K562 (cell line): ENCODE results near the gene ATP5F1D. TPM values are rescaled to one million over a fixed set of nuclear protein-coding genes. Genes with fewer than 3 reads are reported as not detected.

Experiments
- ATAC-seq: fragments of 200-7000 bp; cut with Tn5 transposase; 3 replicates; pipeline ENCODE4 v1.9.1; 2020; ENCODE audit warnings: moderate library complexity
- BruUV-seq: library from RNA; stranded (reverse); fragments of 400-500 nt; replicated peaks from 2 replicates; lab custom pipeline; 2021; lab: Mats Ljungman, UMichigan
- CTCF ChIA-PET: fragments of 300-600 bp; formaldehyde crosslinking; extraction: SDS; loops from one replicate; lab custom pipeline; 2021; ENCODE audit warnings: low intra/inter-chr PET ratio; lab: Yijun Ruan, JAX
- POLR2A ChIA-PET: fragments of 300-600, 350-650 bp; sonication (Branson Sonifier 250); formaldehyde crosslinking; extraction: SDS; loops from one replicate; lab custom pipeline; 2021; ENCODE audit warnings: antibody characterized with exemption, inconsistent platforms; lab: Yijun Ruan, JAX
- DNase-seq, 4 experiments: peaks; one replicate each; pipeline versions ENCODE4 v3.0.0 to v3.0.0-alpha.2; 2011 to 2018; ENCODE audit warnings: low spot score in 3 of 4, mixed read lengths in 3 of 4; ENCODE audit errors: extremely low read depth in 1 of 4
- FAIRE-seq: peaks from 2 replicates; lab custom pipeline; 2011; peaks lifted over from hg19 to GRCh38; lab: Jason Lieb, UNC
- H2AFZ ChIP-seq: 2 replicates; pipeline ENCODE4 v1.6.0; 2011; ENCODE audit warnings: low read depth, low read length, control low read depth, inconsistent platforms
- H3K27ac ChIP-seq: fragments of 200-600 bp; 3 replicates; pipeline ENCODE4 v1.8.0; 2011; ENCODE audit warnings: low read depth, mild to moderate bottlenecking, control low read depth, inconsistent platforms, low read length, moderate library complexity, mixed read lengths; ENCODE audit errors: extremely low read depth
- H3K27me3 ChIP-seq, 2 experiments: fragments of 300-600 bp in 1 of 2; 2 replicates in 1 of 2; 3 replicates in 1 of 2; pipeline versions ENCODE4 v1.6.0 to v1.8.0; 2011; ENCODE audit warnings: inconsistent platforms in 2 of 2, low read length in 2 of 2, mild to moderate bottlenecking in 1 of 2, mixed read lengths in 1 of 2, moderate library complexity in 1 of 2; ENCODE audit not compliant: control insufficient read depth in 2 of 2, insufficient read depth in 2 of 2
- H3K36me3 ChIP-seq: fragments of 300-600 bp; 3 replicates; pipeline ENCODE4 v1.8.0; 2011; ENCODE audit warnings: mild to moderate bottlenecking, low read length, inconsistent platforms; ENCODE audit not compliant: control insufficient read depth, insufficient read depth
- H3K4me1 ChIP-seq, 2 experiments: fragments of 200-600 bp in 1 of 2; replicated peaks in 1 of 2; 2 replicates in 1 of 2; 3 replicates in 1 of 2; pipeline versions ENCODE4 v1.5.1 to v1.8.0; 2011; ENCODE audit warnings: inconsistent platforms in 2 of 2, low read length in 2 of 2, mild to moderate bottlenecking in 1 of 2, mixed read lengths in 1 of 2, moderate library complexity in 1 of 2; ENCODE audit not compliant: control insufficient read depth in 2 of 2, insufficient read depth in 2 of 2
- H3K4me2 ChIP-seq: 2 replicates; pipeline ENCODE4 v1.6.1; 2011; ENCODE audit warnings: low read length, control low read depth, inconsistent platforms, mixed read lengths; ENCODE audit not compliant: insufficient read depth
- H3K4me3 ChIP-seq: fragments of 200-600 bp; sonication (generic), shearing (Covaris generic); 2 replicates; pipeline ENCODE4 v1.5.1; 2016; ENCODE audit warnings: control low read depth, inconsistent platforms
- H3K79me2 ChIP-seq: fragments of 200-600 bp; 3 replicates; pipeline ENCODE4 v1.8.0; 2011; ENCODE audit warnings: low read length, inconsistent platforms; ENCODE audit not compliant: control insufficient read depth, insufficient read depth
- H3K9ac ChIP-seq, 2 experiments: 2 replicates each; pipeline versions ENCODE4 v1.6.0 to v1.6.1; 2011; ENCODE audit warnings: low read depth in 2 of 2, low read length in 2 of 2, control low read depth in 1 of 2, inconsistent platforms in 1 of 2, mild to moderate bottlenecking in 1 of 2, mixed read lengths in 1 of 2; ENCODE audit not compliant: insufficient read depth in 1 of 2
- H3K9me1 ChIP-seq: one replicate; pipeline ENCODE4 v1.6.0; 2011; ENCODE audit warnings: inconsistent platforms, mild to moderate bottlenecking, low read length, moderate library complexity; ENCODE audit not compliant: control insufficient read depth, insufficient read depth
- H3K9me3 ChIP-seq: replicated peaks from 2 replicates; pipeline ENCODE4 v1.5.1; 2011; ENCODE audit warnings: low read depth, low read length, inconsistent platforms; ENCODE audit not compliant: control insufficient read depth, insufficient read depth
- H4K20me1 ChIP-seq: replicated peaks from 2 replicates; pipeline ENCODE4 v1.6.1; 2011; ENCODE audit warnings: low read length, inconsistent platforms, mixed read lengths; ENCODE audit not compliant: control insufficient read depth, insufficient read depth
- CBX3 ChIP-seq, 2 experiments: IDR thresholded peaks; 1 replicate in 1 of 2; 2 replicates in 1 of 2; pipeline ENCODE4 v1.6.1; 2012; ENCODE audit warnings: inconsistent platforms in 2 of 2, low read length in 2 of 2, borderline replicate concordance in 1 of 2, control low read depth in 1 of 2
- EP400 ChIP-seq: fragments of 450-650 bp; IDR thresholded peaks from 2 replicates; pipeline ENCODE4 v1.6.1; 2017; ENCODE audit warnings: antibody characterized with exemption, mild to moderate bottlenecking, moderate library complexity
- FIP1L1 ChIP-seq: fragments of 200-400 bp; formaldehyde crosslinking; IDR thresholded peaks from 2 replicates; pipeline ENCODE4 v1.6.1; 2018; ENCODE audit warnings: mild to moderate bottlenecking, low read depth, low read length; ENCODE audit not compliant: poor library complexity, severe bottlenecking
- FOSL1 ChIP-seq: fragments of 200-800 bp; sonication (Bioruptor generic); conservative IDR thresholded peaks from 2 replicates; pipeline ENCODE4 v1.6.1; 2016; ENCODE audit warnings: missing genetic modification characterization, missing compliant biosample characterization
- GABPA ChIP-seq: fragments of 200-800 bp; sonication (Bioruptor generic); conservative IDR thresholded peaks from 2 replicates; pipeline ENCODE4 v1.6.1; 2016; ENCODE audit warnings: low read depth, missing genetic modification characterization, missing compliant biosample characterization
- HLTF ChIP-seq: fragments of 450-650 bp; IDR thresholded peaks from 2 replicates; pipeline ENCODE4 v1.6.1; 2016
- L3MBTL2 ChIP-seq: fragments of 450-650 bp; IDR thresholded peaks from 2 replicates; pipeline ENCODE4 v1.6.1; 2016; ENCODE audit warnings: mild to moderate bottlenecking, moderate library complexity
- NONO ChIP-seq, 2 experiments: fragments of 200-400 bp in 1 of 2; fragments of 450-650 bp in 1 of 2; formaldehyde crosslinking in 1 of 2; IDR thresholded peaks; 2 replicates each; pipeline ENCODE4 v1.6.1; 2017; ENCODE audit warnings: low read depth in 2 of 2, mild to moderate bottlenecking in 2 of 2, moderate library complexity in 2 of 2, low read length in 1 of 2
- POLR2G ChIP-seq: fragments of 200-400 bp; formaldehyde crosslinking; IDR thresholded peaks from 2 replicates; pipeline ENCODE4 v1.6.1; 2017; ENCODE audit warnings: low read depth, mild to moderate bottlenecking, antibody characterized with exemption, low read length, moderate library complexity
- RBM22 ChIP-seq: fragments of 200-400 bp; formaldehyde crosslinking; IDR thresholded peaks from 2 replicates; pipeline ENCODE4 v1.6.1; 2018; ENCODE audit warnings: low read length, low read depth; ENCODE audit not compliant: poor library complexity, severe bottlenecking
- SIN3A ChIP-seq, 2 experiments: fragments of 150-350 bp in 1 of 2; IDR thresholded peaks; 2 replicates each; pipeline ENCODE4 v1.6.1; 2011 to 2016; ENCODE audit warnings: borderline replicate concordance in 2 of 2, low read depth in 2 of 2, low read length in 2 of 2, mild to moderate bottlenecking in 2 of 2, moderate library complexity in 2 of 2; ENCODE audit not compliant: control insufficient read depth in 1 of 2
- SUPT5H ChIP-seq: fragments of 450-650 bp; IDR thresholded peaks from 2 replicates; pipeline ENCODE4 v1.6.1; 2016
- TFAM ChIP-seq: fragments of 250-450 bp; sonication (Bioruptor Pico); conservative IDR thresholded peaks from 2 replicates; pipeline ENCODE4 v1.5.0; 2021; ENCODE audit warnings: mild to moderate bottlenecking, moderate library complexity
- TRIM28 ChIP-seq: fragments of 450-650 bp; IDR thresholded peaks from 2 replicates; pipeline ENCODE4 v1.6.1; 2017
- ZBTB1 ChIP-seq: sonication (generic); formaldehyde crosslinking; IDR thresholded peaks from 2 replicates; pipeline ENCODE4 v1.8.1; 2023; ENCODE audit warnings: missing genetic modification reagents, low read depth, mild to moderate bottlenecking, borderline replicate concordance
- ZNF23 ChIP-seq: fragments of 250-450 bp; sonication (Bioruptor Pico); IDR thresholded peaks from 2 replicates; pipeline ENCODE4 v1.4.0; 2020; ENCODE audit warnings: mild to moderate bottlenecking
- ZNF780A ChIP-seq: fragments of 250-450 bp; sonication (Bioruptor Pico); IDR thresholded peaks from 2 replicates; pipeline ENCODE4 v1.5.0; 2021; ENCODE audit warnings: mild to moderate bottlenecking
- WGBS: fragments of 100-300 bp; shearing (Covaris generic); methylation state at CpG from one replicate; pipeline ENCODE4 v1.1.6; 2016; ENCODE audit warnings: low coverage, mixed read lengths; ENCODE audit not compliant: insufficient coverage; ENCODE audit errors: missing lambda C conversion rate; 5-methylcytosine and 5-hydroxymethylcytosine counted together
- in situ Hi-C: fragments of 300-500 bp; cut with MboI; formaldehyde crosslinking; loops from 4 replicates; pipeline ENCODE4 v1.15.0; 2018; ENCODE audit warnings: inconsistent platforms, mixed read lengths
- intact Hi-C: fragments of 100-400 bp; cut with micrococcal nuclease; formaldehyde crosslinking; loops from 2 replicates; pipeline ENCODE4 v1.14.2; 2022
- polyA plus RNA-seq, 8 experiments: library from polyadenylated mRNA; depleted of rRNA in 4 of 8; stranded (reverse) in 5 of 8; unstranded in 3 of 8; fragments of >200 nt; fragmentation: Nextera tagmentation in 2 of 8; fragmentation: Illumina TruSeq in 1 of 8; extraction: Ambion mirVana in 2 of 8; extraction: Trizol in 1 of 8; gene quantifications; 2 replicates each; pipeline versions ENCODE4 v1.2.1 to v1.2.3, GENCODE V29; 2011 to 2014; ENCODE audit warnings: inconsistent platforms in 1 of 8, missing spikeins in 1 of 8
- total RNA-seq, 7 experiments: library from RNA; depleted of rRNA in 6 of 7; stranded (reverse); fragments of >200 nt in 6 of 7; fragmentation: Illumina TruSeq in 2 of 7; extraction: Trizol in 2 of 7; gene quantifications; 2 replicates each; pipeline versions ENCODE4 v1.2.1 to v1.2.3, GENCODE V29; 2011 to 2021; ENCODE audit warnings: low replicate concordance in 1 of 7
- TF ChIP-seq, protein P1 (sequence below), 2 experiments: fragments of 450-650 bp; IDR thresholded peaks; 2 replicates each; pipeline ENCODE4 v1.6.1; 2016
- TF ChIP-seq, protein P2 (sequence below), 2 experiments: fragments of 250-450 bp in 1 of 2; fragments of 450-650 bp in 1 of 2; sonication (Bioruptor Pico) in 1 of 2; IDR thresholded peaks; 2 replicates each; pipeline versions ENCODE4 v1.6.1 to v1.8.0; 2016 to 2021; ENCODE audit warnings: mild to moderate bottlenecking in 2 of 2, moderate library complexity in 2 of 2, missing compliant biosample characterization in 1 of 2, missing genetic modification characterization in 1 of 2

ATP5F1D gene
- total and polyA plus RNA-seq, 9 of the 15 experiments (the other 6 are each of a cell fraction or from before 2014, with no cell fraction given), result 3.9 to 409 (median 36.8) TPM

DNA sequence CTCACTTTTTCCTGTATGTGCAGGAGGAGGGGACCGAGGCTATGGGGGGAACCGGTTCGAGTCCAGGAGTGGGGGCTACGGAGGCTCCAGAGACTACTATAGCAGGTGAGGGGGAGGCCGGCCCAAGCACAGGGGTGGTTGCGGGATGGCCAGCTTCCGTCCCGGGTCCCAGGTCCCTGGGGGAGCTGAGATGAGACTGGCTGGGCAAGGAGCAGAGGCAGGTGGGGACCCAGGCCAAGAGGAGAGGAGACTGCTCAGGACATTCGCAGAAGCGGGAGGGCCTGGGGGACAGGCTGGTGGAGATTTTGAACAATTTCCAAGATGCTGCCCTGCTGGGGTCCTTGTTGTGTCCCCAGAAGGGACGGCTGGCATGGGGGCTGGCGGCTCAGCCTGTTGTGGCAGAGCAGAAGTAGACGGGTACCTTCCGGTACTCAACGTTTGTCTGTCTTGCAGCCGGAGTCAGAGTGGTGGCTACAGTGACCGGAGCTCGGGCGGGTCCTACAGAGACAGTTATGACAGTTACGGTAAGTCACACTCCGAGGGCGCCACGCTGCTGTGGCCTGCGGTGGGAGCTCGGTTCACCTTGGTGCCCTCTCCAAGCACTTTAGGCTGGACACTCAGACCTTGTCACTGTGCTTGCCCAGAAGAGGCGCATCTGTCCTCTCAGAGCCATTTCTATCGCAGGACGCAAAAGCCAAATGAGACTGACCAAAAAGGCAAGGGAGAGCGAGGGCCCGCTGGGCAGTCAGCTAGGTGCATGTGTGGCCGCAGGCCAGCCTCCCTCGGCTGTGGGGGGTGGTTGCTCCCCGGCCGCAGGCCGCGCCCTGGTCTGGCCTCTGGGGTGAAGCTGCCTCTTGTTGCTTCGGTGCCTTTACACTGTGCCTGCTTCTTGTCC lies 30.2 kb downstream of the ATP5F1D start:
- intact Hi-C loops, result loop anchor here (10.0 kb wide), 1 partner anchor 173 kb away; no protein-coding TSS in a partner anchor
- no peaks in the 10 kb centered on the region for H3K9me1 ChIP-seq
- 8% methylated on average over 34 of the region's 37 CpGs for WGBS
- peaks cover 73 to 98% of the 10 kb centered on the region in 2 experiments for H3K4me1 ChIP-seq
- no peaks in the 10 kb centered on the region for H3K9me3 ChIP-seq
- H3K36me3 ChIP-seq, result peaks cover 56% of the 10 kb centered on the region
- H3K27me3 ChIP-seq, result no peaks in the 10 kb centered on the region
- ATAC-seq (peak; percentile 8), DNase-seq (peak in 1 of 4 experiments; percentile 79), FAIRE-seq (peak; percentile 81)
- ChIA-PET CTCF (no interaction called here), POLR2A (interaction anchor here (0.5 to 2.8 kb wide), 15 partner anchors 9 to 1060 kb away, joined by 3 to 14 read pairs (median 4); partner anchors contain the start of gene ATP5F1D)
- peak overlapping the region; percentile 92 for H3K27ac ChIP-seq
- H3K4me2 ChIP-seq, result peak overlapping the region; percentile 93
- H2AFZ ChIP-seq, result no peak overlapping the region
- H3K9ac ChIP-seq, result peak overlapping the region; percentile 90 to 99
- H3K4me3 ChIP-seq, result peak overlapping the region; percentile 68
- H3K79me2 ChIP-seq, result peaks cover 74% of the 10 kb centered on the region
- in situ Hi-C loops, result no loop called here
- peaks cover 26% of the 10 kb centered on the region for H4K20me1 ChIP-seq
- no TSS peak for BruUV-seq
- no peak for TF ChIP-seq TRIM28
- TF ChIP-seq POLR2G, result peak; percentile 74
- TF ChIP-seq ZNF780A (CRISPR knock-in tag), result no peak
- 0 out of 2 replicates have a peak, but pooled peaks have one; percentile 67 for TF ChIP-seq ZBTB1 (CRISPR knock-in tag)
- TF ChIP-seq CBX3 (IDR thresholded peaks at IDR 0.05; ENCODE audit: borderline replicate concordance in 1 of 2, low read length in 2 of 2), result no peak
- TF ChIP-seq GABPA, result no peak
- TF ChIP-seq RBM22, result peak; percentile 65
- no peak for TF ChIP-seq FOSL1 (tag)
- 0 out of 2 replicates have a peak, but pooled peaks have one; percentile 2 for TF ChIP-seq SUPT5H
- no peak for TF ChIP-seq ZNF23 (CRISPR knock-in tag)
- TF ChIP-seq NONO (IDR thresholded peaks at IDR 0.05; ENCODE audit: low read depth in 2 of 2, low read length in 1 of 2), result peak in 1 of 2 experiments; percentile 13; a peak in 1 of 4 replicates
- TF ChIP-seq TFAM (CRISPR knock-in tag), result no peak
- peak; percentile 8 to 25; a peak in 1 of 4 replicates for TF ChIP-seq SIN3A (IDR thresholded peaks at IDR 0.05; ENCODE audit: borderline replicate concordance in 2 of 2, control insufficient read depth in 1 of 2, low read depth in 2 of 2, low read length in 2 of 2)
- TF ChIP-seq HLTF, result no peak
- TF ChIP-seq EP400, result 0 out of 2 replicates have a peak, but pooled peaks have one; percentile 24
- TF ChIP-seq, protein P1, sequence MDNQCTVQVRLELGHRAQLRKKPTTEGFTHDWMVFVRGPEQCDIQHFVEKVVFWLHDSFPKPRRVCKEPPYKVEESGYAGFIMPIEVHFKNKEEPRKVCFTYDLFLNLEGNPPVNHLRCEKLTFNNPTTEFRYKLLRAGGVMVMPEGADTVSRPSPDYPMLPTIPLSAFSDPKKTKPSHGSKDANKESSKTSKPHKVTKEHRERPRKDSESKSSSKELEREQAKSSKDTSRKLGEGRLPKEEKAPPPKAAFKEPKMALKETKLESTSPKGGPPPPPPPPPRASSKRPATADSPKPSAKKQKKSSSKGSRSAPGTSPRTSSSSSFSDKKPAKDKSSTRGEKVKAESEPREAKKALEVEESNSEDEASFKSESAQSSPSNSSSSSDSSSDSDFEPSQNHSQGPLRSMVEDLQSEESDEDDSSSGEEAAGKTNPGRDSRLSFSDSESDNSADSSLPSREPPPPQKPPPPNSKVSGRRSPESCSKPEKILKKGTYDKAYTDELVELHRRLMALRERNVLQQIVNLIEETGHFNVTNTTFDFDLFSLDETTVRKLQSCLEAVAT (IDR thresholded peaks at IDR 0.05), result 0 out of 4 replicates have a peak, but pooled peaks of 1 of the 2 experiments have one; percentile 20
- peak; percentile 31 for TF ChIP-seq FIP1L1
- TF ChIP-seq, protein P2, sequence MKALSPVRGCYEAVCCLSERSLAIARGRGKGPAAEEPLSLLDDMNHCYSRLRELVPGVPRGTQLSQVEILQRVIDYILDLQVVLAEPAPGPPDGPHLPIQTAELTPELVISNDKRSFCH (CRISPR knock-in tag; IDR thresholded peaks at IDR 0.05), result no peak
- TF ChIP-seq, protein P2 (tag; IDR thresholded peaks at IDR 0.05), result no peak
- peak; percentile 72; the same call in 1 of the 2 replicates for TF ChIP-seq L3MBTL2
